Measurements from ENCODE around the gene HACD2. TPM values are rescaled to one million over a fixed set of nuclear protein-coding genes. Genes with fewer than 3 reads are reported as not detected.

Gene HACD2
- total RNA-seq, 1 donor from 2014 or later, result 13.9 TPM

DNA sequence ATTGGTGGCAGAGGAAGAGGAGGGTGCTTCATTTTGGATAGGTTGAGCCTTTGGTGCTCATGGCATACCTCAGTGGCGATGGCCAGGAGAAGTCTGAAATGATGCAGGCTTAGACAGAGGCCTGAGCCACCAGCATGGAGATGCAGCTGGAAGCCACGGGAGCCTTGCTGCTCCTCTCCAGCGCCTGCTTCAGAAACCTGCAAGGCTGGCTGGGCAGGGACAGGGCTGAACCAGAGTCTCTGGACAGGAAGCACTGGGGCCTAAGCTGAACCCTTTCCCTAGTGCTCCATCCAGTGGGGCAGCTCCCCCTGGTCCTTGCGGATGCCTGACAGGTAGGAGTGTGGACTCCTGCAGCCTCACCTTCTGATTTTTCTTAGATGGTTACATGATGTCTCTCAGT is 99.3 kb downstream of the HACD2 start:
- Mint-ChIP-seq H3K27me3 (ENCODE audit: unreplicated experiment) (peaks cover 4% of the 10 kb centered on the region), H3K27ac (ENCODE audit: unreplicated experiment) (no peak overlapping the region), H3K9me3 (ENCODE audit: unreplicated experiment) (no peaks in the 10 kb centered on the region), H3K36me3 (ENCODE audit: low read depth, unreplicated experiment) (no peaks in the 10 kb centered on the region), H3K4me1 (ENCODE audit: unreplicated experiment) (peaks cover 8% of the 10 kb centered on the region), H3K4me3 (ENCODE audit: unreplicated experiment) (no peak overlapping the region)
- DNase-seq (ENCODE audit: low spot score), result no peak
- TF ChIP-seq, protein P1, sequence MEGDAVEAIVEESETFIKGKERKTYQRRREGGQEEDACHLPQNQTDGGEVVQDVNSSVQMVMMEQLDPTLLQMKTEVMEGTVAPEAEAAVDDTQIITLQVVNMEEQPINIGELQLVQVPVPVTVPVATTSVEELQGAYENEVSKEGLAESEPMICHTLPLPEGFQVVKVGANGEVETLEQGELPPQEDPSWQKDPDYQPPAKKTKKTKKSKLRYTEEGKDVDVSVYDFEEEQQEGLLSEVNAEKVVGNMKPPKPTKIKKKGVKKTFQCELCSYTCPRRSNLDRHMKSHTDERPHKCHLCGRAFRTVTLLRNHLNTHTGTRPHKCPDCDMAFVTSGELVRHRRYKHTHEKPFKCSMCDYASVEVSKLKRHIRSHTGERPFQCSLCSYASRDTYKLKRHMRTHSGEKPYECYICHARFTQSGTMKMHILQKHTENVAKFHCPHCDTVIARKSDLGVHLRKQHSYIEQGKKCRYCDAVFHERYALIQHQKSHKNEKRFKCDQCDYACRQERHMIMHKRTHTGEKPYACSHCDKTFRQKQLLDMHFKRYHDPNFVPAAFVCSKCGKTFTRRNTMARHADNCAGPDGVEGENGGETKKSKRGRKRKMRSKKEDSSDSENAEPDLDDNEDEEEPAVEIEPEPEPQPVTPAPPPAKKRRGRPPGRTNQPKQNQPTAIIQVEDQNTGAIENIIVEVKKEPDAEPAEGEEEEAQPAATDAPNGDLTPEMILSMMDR (IDR thresholded peaks at IDR 0.05; ENCODE audit: unreplicated experiment), result no peak

GRCh38 chr3:123483146-123483545 is 101.7 kb downstream of the HACD2 start:
- TF ChIP-seq, protein P1 (IDR thresholded peaks at IDR 0.05; ENCODE audit: unreplicated experiment), result no peak
- Mint-ChIP-seq H3K36me3 (ENCODE audit: low read depth, unreplicated experiment) (no peaks in the 10 kb centered on the region), H3K27ac (ENCODE audit: unreplicated experiment) (no peak overlapping the region), H3K4me1 (ENCODE audit: unreplicated experiment) (peaks cover 8% of the 10 kb centered on the region), H3K4me3 (ENCODE audit: unreplicated experiment) (no peak overlapping the region), H3K27me3 (ENCODE audit: unreplicated experiment) (peaks cover 9% of the 10 kb centered on the region), H3K9me3 (ENCODE audit: unreplicated experiment) (no peaks in the 10 kb centered on the region)
- no peak for DNase-seq (ENCODE audit: low spot score)

- no peak for DNase-seq (ENCODE audit: low spot score)
- TF ChIP-seq, protein P1 (IDR thresholded peaks at IDR 0.05; ENCODE audit: unreplicated experiment), result no peak
- no peaks in the 10 kb centered on the region for H3K9me3 Mint-ChIP-seq (ENCODE audit: unreplicated experiment)
- peaks cover 1% of the 10 kb centered on the region for H3K4me1 Mint-ChIP-seq (ENCODE audit: unreplicated experiment)
- H3K4me3 Mint-ChIP-seq (ENCODE audit: unreplicated experiment), result no peak overlapping the region
- peaks cover 14% of the 10 kb centered on the region for H3K27me3 Mint-ChIP-seq (ENCODE audit: unreplicated experiment)
- H3K36me3 Mint-ChIP-seq (ENCODE audit: low read depth, unreplicated experiment), result no peaks in the 10 kb centered on the region
- H3K27ac Mint-ChIP-seq (ENCODE audit: unreplicated experiment), result no peak overlapping the region
These were observed 103.0 kb downstream of the HACD2 start for GRCh38 chr3:123481722-123482457.

- TF ChIP-seq, protein P1 (IDR thresholded peaks at IDR 0.05; ENCODE audit: unreplicated experiment), result no peak
- H3K27ac Mint-ChIP-seq (ENCODE audit: unreplicated experiment), result no peak overlapping the region
- no peak overlapping the region for H3K4me3 Mint-ChIP-seq (ENCODE audit: unreplicated experiment)
- no peaks in the 10 kb centered on the region for H3K4me1 Mint-ChIP-seq (ENCODE audit: unreplicated experiment)
- no peaks in the 10 kb centered on the region for H3K36me3 Mint-ChIP-seq (ENCODE audit: low read depth, unreplicated experiment)
- H3K9me3 Mint-ChIP-seq (ENCODE audit: unreplicated experiment), result no peaks in the 10 kb centered on the region
- no peak for DNase-seq (ENCODE audit: low spot score)
- peaks cover 14% of the 10 kb centered on the region for H3K27me3 Mint-ChIP-seq (ENCODE audit: unreplicated experiment)
These were observed 103.8 kb downstream of the HACD2 start for GRCh38 chr3:123481071-123481470.

GRCh38 chr3:123480428-123480827 is 104.4 kb downstream of the HACD2 start:
- no peaks in the 10 kb centered on the region for H3K36me3 Mint-ChIP-seq (ENCODE audit: low read depth, unreplicated experiment)

More at GRCh38 chr3:123480428-123480827, 104.4 kb downstream of the HACD2 start:
- TF ChIP-seq, protein P1 (IDR thresholded peaks at IDR 0.05; ENCODE audit: unreplicated experiment), result no peak
- no peaks in the 10 kb centered on the region for H3K9me3 Mint-ChIP-seq (ENCODE audit: unreplicated experiment)
- DNase-seq (ENCODE audit: low spot score), result no peak
- H3K4me3 Mint-ChIP-seq (ENCODE audit: unreplicated experiment), result no peak overlapping the region
- H3K27me3 Mint-ChIP-seq (ENCODE audit: unreplicated experiment), result peaks cover 14% of the 10 kb centered on the region
- no peaks in the 10 kb centered on the region for H3K4me1 Mint-ChIP-seq (ENCODE audit: unreplicated experiment)
- H3K27ac Mint-ChIP-seq (ENCODE audit: unreplicated experiment), result no peak overlapping the region

All from endothelial cell (in vitro differentiated cells).